HG03064 (cell line): ENCODE results near the gene TLE5.
"Not testable (repeated sequence)": the region's sequence is repeated elsewhere in the genome, so short reads cannot be mapped to it uniquely, and the experiment has no call there.

Source experiments
- ATAC-seq: cut with Tn5 transposase; IDR thresholded peaks from one replicate; pipeline ENCODE4 v1.9.1; 2021; ENCODE audit warnings: low read depth; ENCODE audit not compliant: unreplicated experiment

TLE5 gene

DNA sequence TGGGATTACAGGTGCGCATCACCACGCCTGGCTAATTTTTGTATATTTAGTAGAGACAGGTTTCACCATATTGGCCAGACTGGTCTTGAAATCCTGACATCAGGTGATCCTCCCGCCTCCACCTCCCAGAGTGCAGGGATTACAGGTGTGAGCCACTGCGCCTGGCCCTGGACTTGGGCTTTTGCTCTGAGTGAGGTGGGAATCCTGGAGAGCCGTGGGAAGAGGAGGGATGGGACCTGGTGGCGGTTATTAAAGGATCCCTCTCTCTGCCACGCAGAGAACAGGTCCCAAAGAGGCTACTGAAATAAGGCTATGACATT, 1.7 kb upstream of the TLE5 start:
- no peak for ATAC-seq

DNA sequence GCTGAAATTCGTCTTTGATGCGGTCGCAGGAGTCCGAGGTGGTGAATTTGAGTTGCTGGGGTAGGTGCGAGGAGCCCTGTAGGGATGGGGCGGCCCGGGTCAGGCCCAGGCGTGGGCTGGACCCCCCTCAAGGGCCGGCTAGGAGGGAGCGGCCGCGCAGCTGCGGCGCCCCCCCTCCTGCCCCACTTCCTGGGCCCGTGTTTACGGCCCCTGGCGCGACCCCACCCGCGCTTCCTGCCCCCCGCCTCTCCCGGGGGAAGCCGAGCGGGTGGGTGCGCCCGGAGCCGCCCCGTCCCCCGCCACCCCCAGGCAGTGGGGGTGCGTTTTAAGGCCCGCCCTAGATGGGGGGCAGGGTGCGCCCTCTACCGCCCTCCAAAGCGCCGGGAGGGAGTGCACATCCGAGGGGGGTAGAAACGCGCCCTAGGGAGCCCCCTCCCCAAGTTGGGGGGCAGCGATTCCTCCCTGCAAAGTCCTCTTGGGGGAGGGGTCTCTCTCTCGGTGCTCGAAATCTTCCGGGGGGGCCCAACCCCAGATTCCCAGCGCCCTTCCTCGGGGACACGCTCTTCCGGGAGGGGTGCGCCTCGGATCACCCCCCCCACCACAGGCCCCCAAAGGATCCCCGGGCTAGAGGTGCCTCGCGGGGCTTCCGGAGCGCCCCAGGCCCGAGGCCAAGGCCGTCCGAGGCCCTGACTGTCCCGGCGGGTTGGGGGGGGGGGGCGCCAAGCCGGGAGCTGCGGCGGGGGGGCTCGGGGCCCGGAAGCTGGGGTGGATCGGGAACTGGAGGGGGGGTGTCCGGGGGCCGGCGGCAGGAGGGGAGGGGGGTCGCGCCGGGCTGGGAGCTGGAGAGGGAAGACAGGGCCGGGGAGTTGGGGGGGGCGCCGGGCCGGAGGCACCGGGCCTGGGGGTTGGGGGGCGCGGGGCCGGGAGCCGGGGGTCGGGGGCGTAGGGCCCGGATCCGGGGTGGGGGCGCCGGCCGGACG, 823 bp downstream of the TLE5 start:
- ATAC-seq = no peak

DNA sequence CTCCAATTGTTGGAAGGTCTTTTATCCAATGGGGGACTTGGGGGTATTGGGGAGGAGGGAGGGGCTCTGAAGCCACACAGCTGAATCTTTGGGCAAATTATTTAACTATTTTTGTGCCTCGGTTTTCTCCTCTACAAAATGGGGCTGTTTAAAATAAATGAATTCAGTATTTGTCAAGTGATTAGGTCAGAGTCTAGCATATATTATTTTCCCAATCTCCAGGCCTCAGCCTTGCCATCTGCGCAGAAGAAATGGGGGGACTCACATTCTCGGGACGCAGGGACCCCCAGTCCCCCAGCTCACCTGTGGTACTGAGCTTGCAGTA, 1.5 kb downstream of the TLE5 start:
- no peak for ATAC-seq

DNA sequence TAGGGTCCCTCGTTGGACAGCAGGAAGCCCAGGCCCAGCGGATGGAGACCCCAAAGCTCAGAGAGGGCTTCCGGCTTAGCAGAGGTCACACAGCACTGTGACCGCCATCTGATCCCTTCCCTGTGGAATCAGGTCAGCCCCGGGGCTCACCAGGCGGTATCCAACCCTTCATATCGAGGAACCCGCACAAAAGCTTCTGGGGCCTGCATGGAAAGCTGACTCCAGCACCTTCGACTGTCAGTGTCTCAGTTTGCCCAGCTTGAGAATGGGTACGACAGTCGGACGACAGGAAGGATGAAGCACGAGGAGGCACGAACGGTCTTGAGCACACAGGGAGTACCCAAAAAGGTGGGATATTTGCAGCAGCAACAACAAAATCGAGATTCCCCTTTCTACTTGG, 2.6 kb downstream of the TLE5 start:
- ATAC-seq = no peak

DNA sequence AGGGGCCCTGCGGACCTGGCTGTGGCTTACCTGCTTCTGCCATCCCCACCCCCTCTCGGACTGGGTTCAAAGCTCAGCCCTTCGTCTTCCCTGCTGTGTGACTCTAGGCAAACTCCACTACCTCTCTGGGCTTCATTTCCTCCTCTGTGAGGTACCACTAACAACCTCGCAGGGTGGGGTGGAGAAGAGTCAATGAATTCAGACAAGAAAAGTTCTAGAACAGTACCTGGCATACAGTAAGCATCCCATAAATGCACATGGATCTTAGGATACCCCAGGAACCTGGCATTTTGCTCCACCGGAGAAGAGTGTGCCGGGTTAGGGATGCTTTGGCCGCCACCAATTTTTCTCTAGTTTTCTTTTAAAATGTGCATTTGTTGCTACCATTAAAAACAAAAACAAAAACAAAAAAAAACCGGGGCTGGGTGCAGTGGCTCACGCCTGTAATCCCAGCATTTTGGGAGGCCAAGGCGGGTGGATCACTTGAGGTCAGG, 3.4 kb downstream of the TLE5 start:
- no peak for ATAC-seq

DNA sequence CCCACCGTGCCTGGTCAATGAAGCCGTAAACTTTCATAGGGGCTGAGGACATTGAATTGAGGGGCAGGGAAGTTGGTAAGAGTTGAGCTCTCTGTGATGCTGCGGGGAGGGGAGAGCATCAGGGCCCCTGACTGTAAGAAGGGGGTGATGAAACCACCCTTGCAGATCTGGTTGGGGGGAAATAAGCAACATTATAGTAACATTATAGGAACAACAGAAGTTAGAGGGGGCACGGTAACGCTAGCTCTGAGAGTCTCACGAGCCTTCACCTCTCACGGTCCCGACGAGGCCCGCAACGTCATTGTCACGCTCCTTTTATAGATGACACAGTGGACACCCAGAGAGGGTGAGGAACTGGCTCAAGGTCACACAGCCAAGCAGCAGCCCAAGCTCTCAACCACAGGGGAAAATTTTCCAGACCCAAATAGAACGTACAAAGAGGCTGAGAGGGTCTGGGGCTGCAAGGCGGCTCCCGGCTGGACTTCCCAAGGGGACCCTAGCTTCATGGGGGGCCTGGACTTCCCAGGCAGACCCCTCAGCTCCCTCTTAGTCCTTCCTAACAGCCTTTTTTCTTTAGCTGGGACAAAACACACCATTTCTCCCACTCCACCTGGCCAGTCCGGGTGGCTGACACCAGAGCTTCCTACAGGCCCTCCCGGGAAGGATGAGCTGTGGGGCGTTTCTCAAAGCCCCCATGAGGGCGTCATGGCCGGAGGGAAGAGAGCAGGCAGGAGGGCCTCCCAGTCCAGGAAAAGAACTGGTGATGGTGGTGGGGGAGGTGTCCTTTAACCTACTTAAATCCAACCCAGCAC, 4.1 kb downstream of the TLE5 start:
- no peak for ATAC-seq

DNA sequence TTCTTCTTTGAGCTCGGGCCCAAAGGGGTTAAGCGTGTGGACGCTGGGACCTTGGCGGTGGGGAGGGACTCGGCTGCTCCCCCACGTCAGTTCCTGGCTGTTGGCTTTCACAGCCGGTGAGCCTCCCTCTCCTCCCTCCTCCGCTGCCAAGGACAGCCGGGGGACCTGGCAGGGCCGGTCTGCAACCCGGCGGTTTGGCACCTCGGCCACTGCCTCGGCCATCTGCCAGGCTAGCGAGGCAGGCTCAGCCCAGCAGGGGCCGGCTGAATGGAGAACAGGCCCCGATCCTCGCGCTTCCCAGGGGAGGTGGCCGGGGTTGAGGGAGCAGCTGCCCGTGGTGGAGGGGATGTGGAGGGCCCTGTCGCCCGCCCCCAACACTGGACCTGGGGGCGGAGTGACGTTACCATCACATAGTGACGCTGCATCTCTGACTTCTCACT, 5.0 kb downstream of the TLE5 start:
- ATAC-seq = no peak

DNA sequence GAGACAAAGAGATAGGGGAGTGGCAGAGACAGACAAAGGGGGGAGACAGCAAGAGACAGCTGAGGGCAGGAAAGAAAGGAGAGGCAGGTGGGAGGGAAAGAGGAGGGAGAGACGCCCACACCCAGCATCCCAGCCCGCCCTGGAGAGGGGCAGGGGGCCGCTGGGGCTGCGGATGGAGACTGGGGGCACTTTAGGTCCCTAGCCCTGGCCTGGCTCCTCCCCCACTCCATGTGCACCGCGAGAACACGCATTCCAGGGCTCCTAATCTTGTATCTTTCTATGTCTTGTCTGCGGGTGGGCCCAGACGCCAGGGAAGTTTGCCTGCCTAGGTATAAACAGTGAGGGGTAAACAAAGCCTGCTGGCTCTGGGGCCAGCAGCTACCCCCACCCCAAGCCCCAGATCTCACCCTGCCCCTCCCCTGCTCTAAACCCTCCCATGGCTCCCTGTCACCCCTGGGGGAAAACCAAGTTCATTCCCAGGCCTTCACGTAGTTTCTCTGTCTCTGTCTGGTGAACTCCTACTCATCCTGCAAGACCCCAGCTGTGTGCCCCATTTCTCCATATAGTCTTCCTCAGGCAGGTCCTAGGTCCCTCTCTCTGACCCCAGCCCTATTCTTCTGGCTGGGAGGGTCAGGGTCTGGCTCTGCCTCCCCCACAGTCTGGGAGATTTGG, 5.7 kb downstream of the TLE5 start:
- ATAC-seq = no peak

DNA sequence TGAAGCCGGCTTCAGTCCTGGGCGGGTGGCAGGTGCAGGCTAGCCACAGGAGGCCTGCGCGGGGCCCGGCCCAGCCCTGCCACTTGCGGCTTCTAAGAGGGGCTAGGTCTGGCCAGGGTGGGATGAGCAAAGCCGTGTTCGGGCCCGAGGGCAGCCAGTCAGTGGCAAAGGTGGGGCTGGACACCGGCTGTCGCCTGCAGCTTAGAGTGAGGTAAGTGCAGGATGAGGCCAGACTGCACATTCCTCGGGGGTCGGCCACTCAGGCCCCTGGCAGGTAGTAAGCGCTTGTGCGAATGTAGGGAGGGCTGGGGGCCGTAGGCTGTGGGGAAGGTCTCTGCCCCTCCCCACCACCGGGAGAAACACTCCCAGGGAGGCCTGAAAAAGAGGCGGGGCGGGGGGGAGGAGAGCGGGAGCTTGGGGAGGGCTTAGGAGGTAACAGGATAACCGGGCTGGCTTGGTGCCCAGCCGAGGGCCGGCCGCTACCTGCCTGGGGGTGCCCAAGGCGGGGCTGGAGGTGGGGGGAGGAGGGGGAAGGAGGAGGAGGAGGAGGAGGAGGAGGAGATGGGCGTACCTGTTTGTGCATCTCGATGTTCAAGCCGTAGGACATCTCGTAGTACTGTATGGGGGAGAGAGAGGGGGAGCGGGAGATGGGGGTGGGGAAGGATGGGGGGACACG, 6.4 kb downstream of the TLE5 start:
- ATAC-seq = no peak

DNA sequence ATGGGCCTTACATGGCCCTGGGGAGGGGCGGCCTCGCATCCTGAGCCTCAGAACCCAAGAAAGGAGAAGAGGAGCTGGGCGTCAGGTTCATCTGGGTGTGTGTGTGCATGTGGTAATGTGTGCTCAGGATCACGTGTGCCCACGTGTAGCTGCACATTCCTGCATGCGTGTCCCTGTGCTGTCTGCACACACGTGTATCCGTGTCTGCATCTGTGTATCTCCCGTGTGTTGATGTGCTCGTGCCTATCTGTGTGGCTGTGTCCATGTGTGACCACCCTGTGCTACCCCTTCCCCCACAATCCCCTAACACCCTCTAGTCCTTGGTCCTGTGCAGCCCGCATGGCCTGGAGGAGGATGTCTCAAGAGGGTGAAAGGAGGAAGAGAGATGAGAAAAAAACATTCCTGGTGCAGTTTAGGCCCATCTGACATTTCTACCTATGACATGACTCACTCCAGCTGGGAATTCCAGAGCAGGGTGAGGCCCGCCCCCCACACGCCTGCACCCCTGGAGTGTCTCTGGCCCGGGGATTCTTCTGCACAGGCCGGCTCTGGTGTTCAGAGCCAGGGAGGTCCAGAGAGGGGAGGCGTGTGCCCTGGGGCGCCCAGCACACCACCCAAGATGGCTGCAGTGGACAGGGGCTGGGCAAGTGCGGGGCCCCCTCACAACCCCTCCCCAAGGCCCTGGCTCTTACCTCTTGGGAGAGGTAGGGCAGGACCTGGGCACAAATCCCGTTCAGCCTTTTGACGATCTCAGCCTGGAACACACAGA, 7.1 kb downstream of the TLE5 start:
- ATAC-seq = no peak

DNA sequence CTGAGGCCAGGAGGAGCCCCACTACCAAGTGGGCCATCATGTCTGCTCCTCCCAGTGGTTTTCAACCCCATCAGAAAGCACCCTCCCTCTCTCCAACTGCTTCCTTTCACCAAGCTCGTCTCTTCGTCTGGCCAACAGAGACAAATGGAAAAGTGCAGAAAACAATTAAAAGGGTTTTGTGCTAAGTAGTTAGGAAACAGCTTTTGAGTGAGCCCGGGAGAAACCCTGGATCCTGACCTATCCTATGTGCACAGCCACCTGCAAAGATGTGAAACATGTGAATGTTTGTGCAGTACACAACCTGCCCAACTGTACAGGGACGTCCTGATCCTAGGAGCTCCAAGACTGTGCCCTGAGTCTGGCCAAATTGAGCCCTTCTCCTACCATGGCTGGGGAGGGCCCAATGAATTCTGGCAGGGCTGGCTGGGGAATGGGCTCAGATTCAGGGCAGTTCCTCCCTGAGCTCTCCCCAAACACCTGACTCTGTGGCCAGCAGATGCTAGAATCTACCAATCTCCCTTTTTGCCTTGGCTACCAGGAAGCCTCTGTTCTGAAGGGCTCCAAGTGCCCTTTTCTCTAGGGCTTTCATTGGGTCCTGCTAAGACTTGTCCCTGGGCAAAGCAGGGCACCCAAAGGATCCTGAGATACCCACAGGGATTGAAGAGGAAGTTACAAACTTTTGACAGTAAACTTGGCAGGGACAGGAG, 7.9 kb downstream of the TLE5 start:
- no peak for ATAC-seq

DNA sequence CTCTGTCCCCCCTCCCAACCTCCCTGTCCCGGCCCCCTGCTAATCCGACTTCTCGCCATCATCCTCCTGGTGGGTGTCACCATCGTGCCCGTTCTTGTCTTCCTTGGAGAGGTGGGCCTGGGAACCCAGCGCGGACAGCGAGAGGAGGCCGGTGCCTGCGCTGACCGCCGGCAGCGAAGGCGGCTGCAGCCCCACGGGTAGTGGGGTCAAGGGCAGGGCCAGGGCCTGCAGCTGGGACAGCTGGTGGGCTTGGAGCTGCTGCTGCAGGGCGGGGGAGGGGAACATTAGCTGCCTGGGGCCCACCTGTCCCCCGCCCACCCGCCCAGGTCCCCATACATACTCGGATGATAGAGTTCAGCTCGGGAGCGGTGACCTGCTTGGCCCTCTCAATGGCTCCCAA, 8.5 kb downstream of the TLE5 start:
- no peak for ATAC-seq

DNA sequence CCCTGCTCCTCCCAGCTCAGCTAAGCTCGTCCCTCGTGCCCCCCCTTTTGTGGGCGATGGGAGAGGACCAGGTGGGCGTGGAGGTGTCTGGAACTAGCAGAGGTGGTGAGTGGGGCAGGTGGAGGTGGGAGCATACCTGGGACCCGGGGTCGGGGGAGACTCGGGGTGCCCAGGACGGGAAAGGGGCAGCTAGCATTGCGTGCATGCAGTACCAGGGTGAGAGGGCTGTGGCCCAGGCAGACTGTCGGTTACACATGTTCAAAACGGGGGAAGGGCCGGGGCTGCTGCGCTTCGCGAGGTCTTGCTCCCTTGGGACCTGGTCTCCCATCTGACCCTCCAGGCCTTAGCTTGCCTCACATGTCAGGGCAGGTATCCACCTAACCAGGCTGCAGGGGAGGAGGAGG, 9.1 kb downstream of the TLE5 start:
- no peak for ATAC-seq

DNA sequence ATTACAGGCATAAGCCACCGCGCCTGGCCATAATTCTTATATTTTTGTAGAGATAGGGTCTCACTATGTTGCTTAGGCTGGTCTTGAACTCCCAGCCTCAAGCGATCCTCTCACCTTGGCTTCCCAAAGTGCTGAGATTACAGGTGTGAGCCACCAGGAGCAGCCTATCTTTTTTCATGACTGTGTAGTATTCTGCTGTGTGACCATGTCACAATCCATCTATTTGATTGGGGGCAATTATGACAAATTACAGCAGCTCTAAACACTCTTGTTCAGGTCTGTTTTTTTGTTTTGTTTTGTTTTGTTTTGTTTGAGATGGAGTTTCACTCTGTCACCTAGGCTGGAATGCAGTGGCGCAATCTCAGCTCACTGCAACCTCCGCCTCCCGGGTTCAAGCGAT, 12.3 kb downstream of the TLE5 start:
- ATAC-seq = not testable (repeated sequence)

DNA sequence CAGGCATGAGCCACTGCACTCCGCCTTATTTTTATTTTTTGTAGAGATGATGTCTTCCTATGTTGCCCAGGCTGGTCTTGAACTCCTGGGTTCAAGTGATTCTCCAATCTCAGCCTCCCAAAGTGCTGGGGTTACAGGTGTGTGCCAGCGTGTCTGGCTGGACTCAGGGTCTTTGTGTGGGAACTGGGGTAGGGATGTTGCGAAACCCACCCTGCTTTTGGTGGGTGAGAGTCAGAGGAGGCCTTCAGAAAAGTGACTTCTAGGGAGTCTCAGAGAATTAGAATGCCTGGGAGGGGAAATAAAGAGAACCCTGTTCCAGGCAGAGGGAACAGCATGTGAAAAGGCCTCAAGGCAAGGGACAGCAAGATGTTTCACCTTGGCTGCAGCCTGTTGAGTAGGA, 13.2 kb downstream of the TLE5 start:
- ATAC-seq = no peak

DNA sequence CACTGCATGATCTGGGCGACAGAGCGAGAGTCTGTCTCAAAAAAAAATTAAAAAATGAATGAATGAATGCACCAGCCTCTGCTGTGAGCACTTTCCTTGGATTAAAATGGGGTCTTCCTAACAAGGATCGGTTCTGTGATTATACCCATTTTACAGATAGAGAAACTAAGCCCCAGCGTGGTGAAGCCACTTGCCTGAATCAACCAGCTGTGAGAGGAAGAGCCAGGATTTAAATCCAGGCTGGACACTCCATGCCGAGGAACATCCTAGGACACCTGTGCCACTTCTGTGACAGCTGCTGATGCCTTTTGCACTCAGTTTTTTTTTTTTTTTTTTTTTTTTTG, 14.1 kb downstream of the TLE5 start:
- ATAC-seq = no peak

DNA sequence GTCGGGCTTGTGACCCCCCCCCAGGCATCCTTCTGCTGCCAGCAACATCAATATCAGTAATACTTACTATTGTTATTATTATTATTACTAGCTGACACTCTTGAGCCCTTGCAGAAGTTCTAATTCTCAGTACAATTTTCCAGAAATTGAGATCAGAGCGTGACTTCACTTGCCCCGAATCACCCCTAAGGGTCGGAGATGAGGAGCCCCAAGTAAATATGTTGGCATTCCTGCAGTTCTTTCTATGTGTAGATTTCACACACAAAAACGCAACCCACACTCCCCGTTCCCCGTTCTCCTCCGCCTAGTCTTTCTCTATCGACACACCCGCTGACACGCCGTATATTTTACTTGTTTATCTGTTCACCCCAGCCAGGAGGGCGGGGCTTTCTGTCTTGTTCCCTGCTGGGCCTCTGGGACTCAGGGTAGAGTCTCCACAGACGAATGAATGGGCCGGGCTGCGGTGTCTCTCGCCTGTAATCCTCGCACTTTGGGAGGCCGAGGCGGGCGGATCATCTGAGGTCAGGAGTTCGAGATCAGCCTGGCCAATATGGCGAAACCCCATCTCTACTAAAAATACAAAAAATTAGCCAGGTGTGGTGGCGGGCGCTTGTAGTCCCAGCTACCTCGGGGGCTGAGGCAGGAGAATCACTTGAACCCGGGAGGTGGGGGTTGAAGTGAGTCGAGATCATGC, 14.7 kb downstream of the TLE5 start:
- no peak for ATAC-seq

DNA sequence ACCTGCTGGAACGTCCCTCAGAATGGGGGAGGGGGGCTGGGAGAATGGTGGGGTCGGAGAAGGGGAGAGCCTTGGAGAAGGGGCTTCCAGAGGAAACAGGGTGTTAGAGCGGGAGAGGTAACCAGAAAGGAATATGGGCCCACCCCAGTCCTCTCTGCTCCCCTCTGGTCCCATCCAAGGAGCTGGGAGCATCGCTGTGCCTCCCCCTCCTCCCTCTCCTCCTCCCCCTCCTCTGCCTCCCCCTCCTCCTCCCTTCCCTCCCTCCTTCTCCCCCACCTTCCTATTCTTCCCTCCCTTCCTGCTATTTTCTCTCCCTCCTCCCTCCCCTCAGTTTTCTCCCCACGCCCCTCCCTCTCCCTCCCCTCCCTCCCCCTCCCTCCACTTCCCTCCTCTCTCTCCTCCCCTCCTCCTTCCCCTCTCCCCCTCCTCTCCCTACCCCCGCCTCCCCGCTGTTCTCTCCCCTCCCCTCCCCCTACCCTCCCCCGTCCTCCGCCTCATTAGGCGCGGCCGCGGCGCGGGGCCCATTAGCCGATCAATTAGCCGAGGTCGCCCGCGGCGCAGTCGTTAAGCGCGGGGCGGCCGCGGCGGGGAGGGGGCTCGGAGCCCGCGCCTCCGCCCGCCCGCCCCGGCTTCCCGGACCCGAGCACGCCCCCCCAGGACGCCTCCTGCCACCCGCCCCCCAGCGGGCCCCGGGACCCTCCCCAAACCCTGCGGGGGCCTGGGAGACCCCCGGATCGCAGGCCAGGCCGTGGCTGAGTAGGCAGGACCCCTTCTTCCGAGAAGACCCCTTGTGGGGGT, 15.4 kb downstream of the TLE5 start:
- no peak for ATAC-seq
